HG03139 (cell line): ENCODE measurements around the gene HSPA12B.

Experiments used
- ATAC-seq: cut with Tn5 transposase; IDR thresholded peaks from one replicate; pipeline ENCODE4 v1.9.1; 2021; ENCODE audit not compliant: unreplicated experiment

The HSPA12B gene

GRCh38 chr20:3747471-3747870 lies 15.0 kb downstream of the HSPA12B start:
- no peak for ATAC-seq

GRCh38 chr20:3748073-3748472 lies 15.6 kb downstream of the HSPA12B start:
- no peak for ATAC-seq

- no peak for ATAC-seq
Measured at GRCh38 chr20:3749087-3749688, 16.7 kb downstream of the HSPA12B start.

GRCh38 chr20:3749689-3750531 lies 17.4 kb downstream of the HSPA12B start:
- no peak for ATAC-seq

GRCh38 chr20:3751305-3751674 lies 18.8 kb downstream of the HSPA12B start:
- no peak for ATAC-seq

GRCh38 chr20:3751675-3752385 lies 19.3 kb downstream of the HSPA12B start:
- ATAC-seq: no peak

GRCh38 chr20:3752386-3752759 lies 19.9 kb downstream of the HSPA12B start:
- no peak for ATAC-seq

- ATAC-seq: no peak
Measured at GRCh38 chr20:3753098-3753497, 20.6 kb downstream of the HSPA12B start.

- no peak for ATAC-seq
Measured at GRCh38 chr20:3753501-3754275, 21.2 kb downstream of the HSPA12B start.

- no peak for ATAC-seq
Measured at GRCh38 chr20:3754276-3754630, 21.8 kb downstream of the HSPA12B start.

- ATAC-seq: no peak
Measured at GRCh38 chr20:3755269-3755668, 22.8 kb downstream of the HSPA12B start.

- no peak for ATAC-seq
Measured at GRCh38 chr20:3755814-3756480, 23.5 kb downstream of the HSPA12B start.

- no peak for ATAC-seq
Measured at GRCh38 chr20:3757268-3757667, 24.8 kb downstream of the HSPA12B start.

GRCh38 chr20:3758566-3758965 lies 26.1 kb downstream of the HSPA12B start:
- no peak for ATAC-seq

- ATAC-seq: no peak
Measured at GRCh38 chr20:3759316-3759823, 26.9 kb downstream of the HSPA12B start.

GRCh38 chr20:3759884-3760283 lies 27.4 kb downstream of the HSPA12B start:
- no peak for ATAC-seq

GRCh38 chr20:3760655-3761348 lies 28.3 kb downstream of the HSPA12B start:
- no peak for ATAC-seq

GRCh38 chr20:3763671-3764601 lies 31.5 kb downstream of the HSPA12B start:
- ATAC-seq: no peak

GRCh38 chr20:3764659-3765058 lies 32.2 kb downstream of the HSPA12B start:
- no peak for ATAC-seq
